Osteocyte (in vitro differentiated cells): ENCODE measurements around the gene SEZ6L2. TPM values are rescaled to one million over a fixed set of nuclear protein-coding genes. Genes with fewer than 3 reads are reported as not detected.

Source experiments
- total RNA-seq: library from RNA; stranded (reverse); gene quantifications from 2 replicates; pipeline ENCODE4 v1.2.1, GENCODE V29; 2021

SEZ6L2 gene
- total RNA-seq, 1 donor from 2014 or later: 19.3 TPM

Other genes starting within 250 kb of the SEZ6L2 start
- gene SPN, start 236.3 kb downstream of the SEZ6L2 start, total RNA-seq: not detected in 2 replicates
- gene QPRT, start 220.4 kb downstream of the SEZ6L2 start, total RNA-seq: 23.5 and 30.1 TPM in 2 replicates
- gene C16orf54, start 153.6 kb downstream of the SEZ6L2 start, total RNA-seq: not detected in 2 replicates
- gene ZG16, start 121.3 kb downstream of the SEZ6L2 start, total RNA-seq: not detected in 2 replicates
- 20.0 and 23.0 TPM in 2 replicates for gene KIF22, start 108.8 kb downstream of the SEZ6L2 start, total RNA-seq
- 304 and 305 TPM in 2 replicates for gene MAZ, start 93.0 kb downstream of the SEZ6L2 start, total RNA-seq
- 8.8 and 13.4 TPM in 2 replicates for gene PRRT2, start 87.4 kb downstream of the SEZ6L2 start, total RNA-seq
- 26.4 and 29.1 TPM in 2 replicates for gene PAGR1, start 83.4 kb downstream of the SEZ6L2 start, total RNA-seq
- gene MVP, start 79.1 kb downstream of the SEZ6L2 start, total RNA-seq: 150 and 157 TPM in 2 replicates
- gene CDIPT, start 36.3 kb downstream of the SEZ6L2 start, total RNA-seq: 104 and 108 TPM in 2 replicates
- gene ASPHD1, start 938 bp upstream of the SEZ6L2 start, total RNA-seq: 1.0 and 1.2 TPM in 2 replicates
- gene KCTD13, start 26.7 kb upstream of the SEZ6L2 start, total RNA-seq: 20.5 and 22.3 TPM in 2 replicates
- gene TMEM219, start 62.5 kb upstream of the SEZ6L2 start, total RNA-seq: 119 and 139 TPM in 2 replicates
- gene TAOK2, start 74.3 kb upstream of the SEZ6L2 start, total RNA-seq: 44.4 and 48.8 TPM in 2 replicates
- gene HIRIP3, start 96.1 kb upstream of the SEZ6L2 start, total RNA-seq: 11.5 and 12.5 TPM in 2 replicates
- gene INO80E, start 96.7 kb upstream of the SEZ6L2 start, total RNA-seq: 72.4 and 77.0 TPM in 2 replicates
- gene DOC2A, start 111.5 kb upstream of the SEZ6L2 start, total RNA-seq: 1.3 TPM in 2 replicates
- gene C16orf92, start 123.6 kb upstream of the SEZ6L2 start, total RNA-seq: not detected in 2 replicates
- 0.32 and 0.52 TPM in 2 replicates for gene TLCD3B, start 131.7 kb upstream of the SEZ6L2 start, total RNA-seq
- 750 and 765 TPM in 2 replicates for gene ALDOA, start 166.2 kb upstream of the SEZ6L2 start, total RNA-seq
- gene PPP4C, start 176.4 kb upstream of the SEZ6L2 start, total RNA-seq: 101 and 102 TPM in 2 replicates
- 0.63 and 0.75 TPM in 2 replicates for gene TBX6, start 192.4 kb upstream of the SEZ6L2 start, total RNA-seq
- 83.6 and 93.3 TPM in 2 replicates for gene YPEL3, start 196.7 kb upstream of the SEZ6L2 start, total RNA-seq
- 3.2 and 3.6 TPM in 2 replicates for gene GDPD3, start 214.0 kb upstream of the SEZ6L2 start, total RNA-seq
- 52.9 and 59.0 TPM in 2 replicates for gene MAPK3, start 223.7 kb upstream of the SEZ6L2 start, total RNA-seq